Liver (tissue), 3 donors: ENCODE data around the gene RSU1.

Source experiments
- EGR1 ChIP-seq, 2 donors: IDR thresholded peaks; 2 replicates each; pipeline ENCODE4 v1.6.1; 2016 to 2018; ENCODE audit warnings: antibody characterized with exemption in 2 of 2, low read depth in 2 of 2
- FOXA1 ChIP-seq: IDR thresholded peaks from 2 replicates; pipeline ENCODE4 v1.6.1; 2016; ENCODE audit warnings: antibody characterized with exemption
- GABPA ChIP-seq, 2 donors: IDR thresholded peaks in 1 of 2; conservative IDR thresholded peaks in 1 of 2; 2 replicates each; pipeline ENCODE4 v1.6.1; 2016; ENCODE audit warnings: antibody characterized with exemption in 2 of 2, mild to moderate bottlenecking in 1 of 2, moderate library complexity in 1 of 2
- HNF4A ChIP-seq, 2 donors: conservative IDR thresholded peaks; 2 replicates each; pipeline ENCODE4 v1.6.1; 2016; ENCODE audit warnings: antibody characterized with exemption in 2 of 2, mild to moderate bottlenecking in 2 of 2
- JUND ChIP-seq, 2 donors: IDR thresholded peaks; 2 replicates each; pipeline ENCODE4 v1.6.1; 2016; ENCODE audit warnings: antibody characterized with exemption in 2 of 2
- RAD21 ChIP-seq, 2 donors: IDR thresholded peaks; 2 replicates each; pipeline ENCODE4 v1.6.1; 2016; ENCODE audit warnings: antibody characterized with exemption in 2 of 2, mild to moderate bottlenecking in 2 of 2
- RXRA ChIP-seq, 2 donors: IDR thresholded peaks; 2 replicates each; pipeline ENCODE4 v1.6.1; 2017 to 2018; ENCODE audit warnings: antibody characterized with exemption in 2 of 2, mild to moderate bottlenecking in 1 of 2
- SP1 ChIP-seq: IDR thresholded peaks from 2 replicates; pipeline ENCODE4 v1.6.1; 2018; ENCODE audit warnings: antibody characterized with exemption, mild to moderate bottlenecking
- TAF1 ChIP-seq: conservative IDR thresholded peaks from 2 replicates; pipeline ENCODE4 v1.6.1; 2016; ENCODE audit warnings: antibody characterized with exemption, mild to moderate bottlenecking
- YY1 ChIP-seq: IDR thresholded peaks from 2 replicates; pipeline ENCODE4 v1.6.1; 2016; ENCODE audit warnings: antibody characterized with exemption, mild to moderate bottlenecking
- TF ChIP-seq, protein P1 (sequence below): fragments of 150-350 bp; IDR thresholded peaks from 2 replicates; pipeline ENCODE4 v1.5.1; 2017; ENCODE audit warnings: improper control_type of control experiment, low read depth, low read length; ENCODE audit not compliant: missing input control
- TF ChIP-seq, protein P2 (sequence below): IDR thresholded peaks from 2 replicates; pipeline ENCODE4 v1.6.1; 2016; ENCODE audit warnings: antibody characterized with exemption, mild to moderate bottlenecking
- TF ChIP-seq, protein P3 (sequence below): IDR thresholded peaks from 2 replicates; pipeline ENCODE4 v1.6.1; 2016; ENCODE audit warnings: antibody characterized with exemption
- donor health status: healthy.
- donor health status: healthy.

GRCh38 chr10:16675334-16675733, 141.9 kb downstream of the RSU1 start:
- TF ChIP-seq JUND (IDR thresholded peaks at IDR 0.05) (no peak), RXRA (IDR thresholded peaks at IDR 0.05) (no peak), RAD21 (IDR thresholded peaks at IDR 0.05) (no peak), GABPA (IDR thresholded peaks at IDR 0.05 in 1 of 2, conservative IDR thresholded peaks at IDR 0.05 in 1 of 2) (no peak), TAF1 (no peak), YY1 (no peak), EGR1 (IDR thresholded peaks at IDR 0.05; ENCODE audit: low read depth in 2 of 2) (no peak), HNF4A (conservative IDR thresholded peaks at IDR 0.05) (no peak), FOXA1 (no peak), SP1 (no peak)
- TF ChIP-seq, protein P1, sequence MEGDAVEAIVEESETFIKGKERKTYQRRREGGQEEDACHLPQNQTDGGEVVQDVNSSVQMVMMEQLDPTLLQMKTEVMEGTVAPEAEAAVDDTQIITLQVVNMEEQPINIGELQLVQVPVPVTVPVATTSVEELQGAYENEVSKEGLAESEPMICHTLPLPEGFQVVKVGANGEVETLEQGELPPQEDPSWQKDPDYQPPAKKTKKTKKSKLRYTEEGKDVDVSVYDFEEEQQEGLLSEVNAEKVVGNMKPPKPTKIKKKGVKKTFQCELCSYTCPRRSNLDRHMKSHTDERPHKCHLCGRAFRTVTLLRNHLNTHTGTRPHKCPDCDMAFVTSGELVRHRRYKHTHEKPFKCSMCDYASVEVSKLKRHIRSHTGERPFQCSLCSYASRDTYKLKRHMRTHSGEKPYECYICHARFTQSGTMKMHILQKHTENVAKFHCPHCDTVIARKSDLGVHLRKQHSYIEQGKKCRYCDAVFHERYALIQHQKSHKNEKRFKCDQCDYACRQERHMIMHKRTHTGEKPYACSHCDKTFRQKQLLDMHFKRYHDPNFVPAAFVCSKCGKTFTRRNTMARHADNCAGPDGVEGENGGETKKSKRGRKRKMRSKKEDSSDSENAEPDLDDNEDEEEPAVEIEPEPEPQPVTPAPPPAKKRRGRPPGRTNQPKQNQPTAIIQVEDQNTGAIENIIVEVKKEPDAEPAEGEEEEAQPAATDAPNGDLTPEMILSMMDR = no peak
- TF ChIP-seq, protein P2, sequence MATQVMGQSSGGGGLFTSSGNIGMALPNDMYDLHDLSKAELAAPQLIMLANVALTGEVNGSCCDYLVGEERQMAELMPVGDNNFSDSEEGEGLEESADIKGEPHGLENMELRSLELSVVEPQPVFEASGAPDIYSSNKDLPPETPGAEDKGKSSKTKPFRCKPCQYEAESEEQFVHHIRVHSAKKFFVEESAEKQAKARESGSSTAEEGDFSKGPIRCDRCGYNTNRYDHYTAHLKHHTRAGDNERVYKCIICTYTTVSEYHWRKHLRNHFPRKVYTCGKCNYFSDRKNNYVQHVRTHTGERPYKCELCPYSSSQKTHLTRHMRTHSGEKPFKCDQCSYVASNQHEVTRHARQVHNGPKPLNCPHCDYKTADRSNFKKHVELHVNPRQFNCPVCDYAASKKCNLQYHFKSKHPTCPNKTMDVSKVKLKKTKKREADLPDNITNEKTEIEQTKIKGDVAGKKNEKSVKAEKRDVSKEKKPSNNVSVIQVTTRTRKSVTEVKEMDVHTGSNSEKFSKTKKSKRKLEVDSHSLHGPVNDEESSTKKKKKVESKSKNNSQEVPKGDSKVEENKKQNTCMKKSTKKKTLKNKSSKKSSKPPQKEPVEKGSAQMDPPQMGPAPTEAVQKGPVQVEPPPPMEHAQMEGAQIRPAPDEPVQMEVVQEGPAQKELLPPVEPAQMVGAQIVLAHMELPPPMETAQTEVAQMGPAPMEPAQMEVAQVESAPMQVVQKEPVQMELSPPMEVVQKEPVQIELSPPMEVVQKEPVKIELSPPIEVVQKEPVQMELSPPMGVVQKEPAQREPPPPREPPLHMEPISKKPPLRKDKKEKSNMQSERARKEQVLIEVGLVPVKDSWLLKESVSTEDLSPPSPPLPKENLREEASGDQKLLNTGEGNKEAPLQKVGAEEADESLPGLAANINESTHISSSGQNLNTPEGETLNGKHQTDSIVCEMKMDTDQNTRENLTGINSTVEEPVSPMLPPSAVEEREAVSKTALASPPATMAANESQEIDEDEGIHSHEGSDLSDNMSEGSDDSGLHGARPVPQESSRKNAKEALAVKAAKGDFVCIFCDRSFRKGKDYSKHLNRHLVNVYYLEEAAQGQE = no peak
- TF ChIP-seq, protein P3, sequence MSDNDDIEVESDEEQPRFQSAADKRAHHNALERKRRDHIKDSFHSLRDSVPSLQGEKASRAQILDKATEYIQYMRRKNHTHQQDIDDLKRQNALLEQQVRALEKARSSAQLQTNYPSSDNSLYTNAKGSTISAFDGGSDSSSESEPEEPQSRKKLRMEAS = no peak
